Measurements from ENCODE around the gene HPS4. TPM values are rescaled to one million over a fixed set of nuclear protein-coding genes. Genes with fewer than 3 reads are reported as not detected.
"Not testable (repeated sequence)": the region's sequence is repeated elsewhere in the genome, so short reads cannot be mapped to it uniquely, and the experiment has no call there.

Gene HPS4
- total RNA-seq, 1 donor from 2014 or later, result 37.1 TPM

DNA sequence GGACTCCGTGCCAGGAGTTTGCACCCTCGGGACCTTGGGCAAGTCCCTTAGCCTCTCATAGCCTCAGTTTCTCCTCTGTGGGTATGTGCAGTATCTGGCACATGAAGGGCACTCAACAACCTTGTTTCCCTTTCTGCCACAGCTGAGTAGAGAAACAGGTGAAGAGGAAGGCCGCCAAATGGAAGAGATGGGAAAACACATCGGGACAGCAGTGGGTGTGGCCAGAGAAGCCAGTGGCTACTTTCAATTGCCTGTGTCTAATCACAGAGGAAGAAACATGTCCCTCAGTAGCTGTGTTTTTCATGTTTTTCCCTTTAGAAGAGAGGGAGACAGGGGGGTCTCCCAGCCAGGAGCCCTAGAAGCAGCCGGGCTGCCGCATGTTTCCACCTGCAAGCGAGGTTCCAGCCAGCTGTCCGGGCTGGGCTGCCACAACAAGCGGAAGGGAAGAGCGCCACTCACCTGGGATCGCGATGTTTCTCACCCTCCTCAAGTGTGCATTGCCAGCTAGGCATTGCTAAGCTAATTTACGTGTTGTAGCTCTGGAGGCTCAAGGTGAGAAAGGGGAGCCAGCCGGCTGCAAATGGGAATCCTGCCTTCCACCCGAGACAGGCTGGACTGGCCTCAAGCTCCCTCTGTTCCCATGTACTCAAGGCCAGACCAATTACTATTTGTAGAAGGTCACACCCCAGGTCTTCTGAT, 37.9 kb downstream of the HPS4 start:
- intact Hi-C loops (cut with micrococcal nuclease), result no loop called here

DNA sequence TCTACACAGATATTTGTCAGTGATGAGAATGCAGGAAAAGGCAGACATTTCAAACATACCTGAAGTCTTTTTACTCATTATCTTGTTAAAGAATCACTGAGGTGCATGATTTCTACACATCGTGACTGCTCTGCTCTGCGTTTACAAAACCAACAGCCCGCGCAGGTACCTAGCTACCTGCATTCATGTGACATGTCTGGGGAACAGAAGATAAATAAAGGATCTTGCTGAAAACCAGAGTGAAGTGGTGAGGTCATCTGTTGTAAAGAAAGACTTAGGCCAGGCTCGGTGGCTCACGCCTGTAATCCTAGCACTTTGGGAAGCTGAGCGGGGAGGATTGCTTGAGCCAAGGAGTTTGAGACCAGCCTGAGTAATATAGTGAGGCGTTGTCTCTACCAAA, 38.8 kb downstream of the HPS4 start:
- intact Hi-C loops (cut with micrococcal nuclease), result no loop called here

GRCh38 chr22:26443901-26444690, 39.5 kb downstream of the HPS4 start:
- intact Hi-C loops (cut with micrococcal nuclease), result no loop called here

GRCh38 chr22:26442086-26442756, 41.4 kb downstream of the HPS4 start:
- intact Hi-C loops (cut with micrococcal nuclease), result no loop called here

GRCh38 chr22:26439559-26439958, 44.0 kb downstream of the HPS4 start:
- intact Hi-C loops (cut with micrococcal nuclease), result no loop called here

- intact Hi-C loops (cut with micrococcal nuclease), result not testable (repeated sequence)
Measured at GRCh38 chr22:26438776-26439175, 44.8 kb downstream of the HPS4 start.

DNA sequence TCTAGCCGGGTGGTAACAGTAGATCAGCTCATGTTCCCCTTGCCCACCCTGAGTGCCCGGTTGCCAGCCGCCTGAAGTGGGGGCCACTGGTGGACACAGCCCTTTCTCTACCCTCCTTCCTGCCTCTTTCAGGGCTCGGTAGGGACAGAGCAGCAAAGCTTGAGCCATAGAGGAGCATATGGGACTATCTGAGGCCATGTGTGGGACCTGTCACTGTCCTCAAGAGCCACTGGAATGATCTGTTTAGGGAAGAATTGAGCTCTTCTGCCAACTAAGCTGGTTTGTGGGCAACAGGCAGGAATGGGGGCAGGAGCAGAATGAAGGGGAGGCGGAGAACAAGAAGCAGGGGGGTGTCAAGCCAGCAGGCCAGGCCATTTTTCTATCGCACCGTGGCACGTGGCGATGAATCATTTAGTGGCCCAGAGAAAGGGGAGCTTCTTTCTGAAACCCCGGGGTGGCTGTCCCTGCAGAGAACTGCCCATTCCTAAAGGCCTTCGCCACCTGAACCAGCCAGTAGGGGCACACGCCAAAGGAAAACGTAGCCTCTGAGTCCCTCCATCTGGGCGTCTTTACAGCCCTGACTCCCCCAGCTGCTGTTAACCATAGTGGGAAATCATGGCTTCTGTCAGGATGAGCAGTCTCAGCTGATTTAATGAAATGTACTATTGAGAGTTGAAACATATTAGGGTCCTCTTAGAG, 45.7 kb downstream of the HPS4 start:
- intact Hi-C loops (cut with micrococcal nuclease), result no loop called here

DNA sequence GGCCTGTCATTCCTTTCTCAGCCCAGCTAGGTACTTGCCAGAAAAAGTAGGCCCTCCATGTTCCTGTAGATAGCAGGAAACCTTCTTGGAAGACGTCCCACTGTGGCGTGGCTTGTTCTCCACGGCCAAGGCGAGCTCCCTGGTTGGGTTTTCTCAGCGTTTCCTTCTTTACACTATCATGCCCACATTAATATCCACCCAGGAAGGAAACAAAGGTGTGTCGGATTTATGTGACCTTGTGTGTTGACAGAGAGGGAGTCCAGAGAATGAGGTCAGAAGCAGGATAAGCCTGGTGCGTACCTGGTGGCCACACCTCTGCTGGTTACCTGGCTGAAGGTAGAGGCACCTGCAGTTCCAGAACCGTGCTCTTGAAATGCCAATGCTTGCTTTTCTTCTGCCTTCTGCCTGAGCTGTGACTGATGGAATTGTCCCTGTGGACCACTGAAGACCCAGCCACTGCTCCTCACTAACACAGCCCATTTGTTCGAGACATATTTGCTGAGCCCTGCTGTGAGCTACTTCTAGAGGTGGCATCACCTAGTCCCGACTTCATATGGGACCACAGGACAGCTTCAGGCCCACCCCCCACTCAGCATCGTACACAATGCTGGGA, 46.6 kb downstream of the HPS4 start:
- intact Hi-C loops (cut with micrococcal nuclease), result no loop called here

GRCh38 chr22:26435327-26436093, 48.1 kb downstream of the HPS4 start:
- intact Hi-C loops (cut with micrococcal nuclease), result no loop called here

GRCh38 chr22:26433805-26434204, 49.8 kb downstream of the HPS4 start:
- intact Hi-C loops (cut with micrococcal nuclease), result no loop called here

- intact Hi-C loops (cut with micrococcal nuclease), result no loop called here
Measured at GRCh38 chr22:26432619-26433311, 50.8 kb downstream of the HPS4 start.

- intact Hi-C loops (cut with micrococcal nuclease), result loop anchor here (1.0 to 2.0 kb wide), 4 partner anchors 29 to 241 kb away; no protein-coding TSS in a partner anchor
Measured at GRCh38 chr22:26431261-26431995, 52.2 kb downstream of the HPS4 start.

GRCh38 chr22:26430600-26430999, 53.0 kb downstream of the HPS4 start:
- intact Hi-C loops (cut with micrococcal nuclease), result loop anchor here (1.0 to 2.0 kb wide), 3 partner anchors 30 to 66 kb away; no protein-coding TSS in a partner anchor

- intact Hi-C loops (cut with micrococcal nuclease), result loop anchor here (1.0 to 5.0 kb wide), 8 partner anchors 31 to 1489 kb away; partner anchors contain the start of genes PITPNB and TPST2
Measured at GRCh38 chr22:26429458-26430286, 53.9 kb downstream of the HPS4 start.

- intact Hi-C loops (cut with micrococcal nuclease), result loop anchor here (1.0 to 5.0 kb wide), 6 partner anchors 55 to 1490 kb away; partner anchors contain the start of genes HPS4, PITPNB, SRRD and TPST2
Measured at GRCh38 chr22:26428515-26429457, 54.8 kb downstream of the HPS4 start, which contains the start of gene ASPHD2. ASPHD2 (plus strand) TSS chr22:26429260; CDS start chr22:26433616, 4,356 bp downstream.

DNA sequence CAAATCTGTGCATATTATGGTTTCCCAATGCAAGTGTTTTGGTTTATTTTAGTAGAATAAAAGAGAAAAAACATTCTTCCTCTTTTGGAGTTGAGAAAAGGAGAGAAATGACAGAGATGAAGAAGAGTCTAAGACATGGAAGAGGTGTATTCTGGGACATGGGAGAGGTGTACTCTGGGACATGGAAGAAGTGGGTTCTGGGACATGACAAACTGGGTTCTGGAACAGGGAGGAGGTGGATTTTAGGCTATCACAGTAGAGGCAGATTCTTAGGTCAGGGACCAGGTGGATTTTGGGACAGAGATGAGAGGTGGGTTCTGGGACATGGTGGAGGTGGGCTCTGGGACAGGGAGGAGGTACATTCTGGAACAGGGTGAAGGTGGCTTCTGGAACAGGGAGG, 56.7 kb downstream of the HPS4 start:
- intact Hi-C loops (cut with micrococcal nuclease), result loop anchor here (5.0 kb wide), 1 partner anchor 980 kb away; no protein-coding TSS in a partner anchor

Data from T-helper 1 cell treated with Interleukin-12 subunit alpha and Interleukin-12 subunit beta and Interleukin-4 antibody, amounts not matched to agents 30 ng/mL and 1 ng/mL, for 36 hours (primary cell).